Activated CD4-positive, alpha-beta T cell treated with anti-CD3 and anti-CD28 coated beads, Interleukin-2, amount 10 ng/mL, durations not matched to agents 24 days and 14 days (primary cell): Measurements from ENCODE around the gene NEU2. TPM values are rescaled to one million over a fixed set of nuclear protein-coding genes. Genes with fewer than 3 reads are reported as not detected.
"Not testable (repeated sequence)": the region's sequence is repeated elsewhere in the genome, so short reads cannot be mapped to it uniquely, and the experiment has no call there.

Experiments used
- DNase-seq: peaks from one replicate; pipeline ENCODE4 v3.0.0; 2022
- H3K27ac Mint-ChIP-seq: one replicate; pipeline ENCODE4 v1.8.0; 2022; ENCODE audit warnings: mild to moderate bottlenecking, mixed read lengths
- H3K27me3 Mint-ChIP-seq: one replicate; pipeline ENCODE4 v1.8.0; 2022; ENCODE audit warnings: mixed read lengths
- H3K36me3 Mint-ChIP-seq: one replicate; pipeline ENCODE4 v1.8.0; 2022; ENCODE audit warnings: low read depth, mild to moderate bottlenecking, mixed read lengths
- H3K4me1 Mint-ChIP-seq: one replicate; pipeline ENCODE4 v1.8.0; 2021; ENCODE audit warnings: mixed read lengths
- H3K4me3 Mint-ChIP-seq: one replicate; pipeline ENCODE4 v1.8.0; 2022; ENCODE audit warnings: mild to moderate bottlenecking, moderate library complexity, mixed read lengths
- H3K9me3 Mint-ChIP-seq: one replicate; pipeline ENCODE4 v1.8.0; 2021; ENCODE audit warnings: mixed read lengths
- intact Hi-C: fragments of 100-400 bp; cut with micrococcal nuclease; formaldehyde crosslinking; loops from one replicate; pipeline ENCODE4 v1.15.1; 2023
- total RNA-seq: library from RNA; stranded (reverse); gene quantifications from 2 replicates; pipeline ENCODE4 v1.2.3, GENCODE V29; 2022

Gene NEU2
- total RNA-seq, 1 donor from 2014 or later = not detected

DNA sequence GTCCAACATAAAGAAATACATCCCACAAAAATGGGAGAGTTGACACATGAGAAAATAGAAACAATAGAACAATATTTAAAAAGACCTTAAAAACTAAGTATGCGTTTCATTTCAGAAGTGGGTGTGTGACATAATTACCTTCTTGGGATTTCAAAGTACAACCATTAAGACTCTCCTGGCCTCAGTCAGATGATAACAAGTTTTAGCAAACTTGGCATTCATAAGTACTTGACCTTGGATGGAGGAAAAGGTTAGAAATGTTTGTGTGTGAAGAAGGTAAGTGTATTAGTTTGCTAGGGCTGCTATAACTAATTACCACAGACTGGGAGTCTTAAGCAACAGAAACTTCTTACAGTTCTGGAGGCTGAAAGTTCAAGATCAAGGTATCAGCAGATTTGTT is 14.5 kb upstream of the NEU2 start:
- H3K36me3 Mint-ChIP-seq = no peaks in the 10 kb centered on the region
- H3K27me3 Mint-ChIP-seq = peaks cover 2% of the 10 kb centered on the region
- H3K4me1 Mint-ChIP-seq = no peaks in the 10 kb centered on the region
- intact Hi-C loops = no loop called here
- no peak overlapping the region for H3K27ac Mint-ChIP-seq
- no peak overlapping the region for H3K4me3 Mint-ChIP-seq
- DNase-seq = no peak
- no peaks in the 10 kb centered on the region for H3K9me3 Mint-ChIP-seq

DNA sequence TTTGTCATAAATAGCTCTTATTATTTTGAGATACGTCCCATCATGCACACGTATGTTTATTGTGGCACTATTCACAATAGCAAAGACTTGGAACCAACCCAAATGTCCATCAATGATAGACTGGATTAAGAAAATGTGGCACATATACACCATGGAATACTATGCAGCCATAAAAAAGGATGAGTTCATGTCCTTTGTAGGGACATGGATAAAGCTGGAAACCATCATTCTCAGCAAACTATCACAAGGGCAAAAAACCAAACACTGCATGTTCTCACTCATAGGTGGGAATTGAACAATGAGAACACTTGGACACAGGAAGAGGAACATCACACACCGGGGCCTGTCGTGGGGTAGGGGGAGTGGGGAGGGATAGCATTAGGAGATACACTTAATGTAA is 12.9 kb upstream of the NEU2 start:
- H3K9me3 Mint-ChIP-seq, DNase-seq, intact Hi-C loops, H3K4me3 Mint-ChIP-seq, H3K4me1 Mint-ChIP-seq, H3K27me3 Mint-ChIP-seq, H3K36me3 Mint-ChIP-seq, H3K27ac Mint-ChIP-seq: not testable (repeated sequence)

DNA sequence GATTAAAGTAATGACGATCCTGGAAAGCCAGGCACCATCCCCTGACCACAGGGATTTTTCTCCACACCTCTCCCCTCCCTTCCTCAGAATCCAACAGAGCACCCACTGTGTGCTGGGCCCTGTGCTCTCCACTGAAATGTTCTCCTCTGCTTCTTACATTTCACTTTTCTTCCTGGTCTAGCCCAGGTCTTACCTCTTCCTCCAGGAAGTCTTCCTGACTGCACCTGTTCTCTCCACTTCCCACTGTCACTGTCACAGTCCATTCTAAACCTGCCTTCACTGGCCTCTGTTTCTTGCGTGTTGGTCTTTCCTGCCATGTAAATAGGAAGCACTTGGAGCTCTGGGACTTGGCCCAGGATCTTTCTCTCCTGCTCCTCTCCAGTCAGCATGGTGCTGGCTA is 12.0 kb upstream of the NEU2 start:
- Mint-ChIP-seq H3K27me3 (peaks cover 2% of the 10 kb centered on the region), H3K27ac (no peak overlapping the region), H3K36me3 (no peaks in the 10 kb centered on the region), H3K4me3 (no peak overlapping the region), H3K4me1 (no peaks in the 10 kb centered on the region), H3K9me3 (no peaks in the 10 kb centered on the region)
- intact Hi-C loops = no loop called here
- DNase-seq = no peak

DNA sequence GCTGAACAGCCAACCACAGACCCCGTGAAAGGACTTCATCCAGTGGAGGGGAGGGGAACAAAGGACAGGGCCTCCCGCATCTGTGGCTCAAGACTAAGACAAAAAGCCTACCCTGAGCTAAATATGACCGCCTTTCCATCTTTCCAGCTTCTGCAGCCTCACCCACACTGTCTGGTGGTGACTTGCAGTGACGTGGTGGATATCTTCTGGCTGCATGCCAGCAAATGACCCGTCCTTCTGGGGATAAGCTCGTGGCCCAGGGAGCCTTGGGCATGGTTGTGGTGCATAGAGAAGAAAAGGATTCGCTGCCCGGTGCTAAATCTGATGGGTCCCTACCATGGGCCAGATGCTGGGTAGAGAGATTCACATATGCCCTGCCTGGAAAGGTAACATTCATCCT is 10.7 kb upstream of the NEU2 start:
- no peak for DNase-seq
- intact Hi-C loops = no loop called here
- Mint-ChIP-seq H3K4me3 (no peak overlapping the region), H3K27me3 (peaks cover 2% of the 10 kb centered on the region), H3K4me1 (peaks cover 3% of the 10 kb centered on the region), H3K27ac (no peak overlapping the region), H3K9me3 (no peaks in the 10 kb centered on the region), H3K36me3 (no peaks in the 10 kb centered on the region)

DNA sequence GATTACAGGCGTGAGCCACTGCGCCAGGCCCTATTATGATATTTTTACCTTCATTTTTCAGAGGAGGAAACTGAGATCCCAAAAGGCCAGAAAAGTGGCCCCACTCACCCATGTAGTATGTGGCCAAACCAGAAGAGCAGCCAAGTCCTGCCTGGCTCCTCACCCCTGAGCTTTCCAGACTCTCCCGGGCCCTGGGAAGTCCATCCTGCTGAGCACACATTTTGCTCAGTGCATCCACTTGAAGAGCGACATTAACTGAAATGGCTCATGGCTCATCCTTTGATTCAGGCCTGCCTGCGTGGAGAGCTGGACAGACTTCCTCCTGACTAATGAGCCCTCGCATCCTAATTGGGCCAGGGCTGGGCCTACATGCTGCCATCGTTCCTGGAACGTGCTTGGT is 9.9 kb upstream of the NEU2 start:
- peaks cover 3% of the 10 kb centered on the region for H3K4me1 Mint-ChIP-seq
- H3K27ac Mint-ChIP-seq = no peak overlapping the region
- intact Hi-C loops = no loop called here
- H3K36me3 Mint-ChIP-seq = no peaks in the 10 kb centered on the region
- peaks cover 2% of the 10 kb centered on the region for H3K27me3 Mint-ChIP-seq
- no peak for DNase-seq
- no peaks in the 10 kb centered on the region for H3K9me3 Mint-ChIP-seq
- no peak overlapping the region for H3K4me3 Mint-ChIP-seq

DNA sequence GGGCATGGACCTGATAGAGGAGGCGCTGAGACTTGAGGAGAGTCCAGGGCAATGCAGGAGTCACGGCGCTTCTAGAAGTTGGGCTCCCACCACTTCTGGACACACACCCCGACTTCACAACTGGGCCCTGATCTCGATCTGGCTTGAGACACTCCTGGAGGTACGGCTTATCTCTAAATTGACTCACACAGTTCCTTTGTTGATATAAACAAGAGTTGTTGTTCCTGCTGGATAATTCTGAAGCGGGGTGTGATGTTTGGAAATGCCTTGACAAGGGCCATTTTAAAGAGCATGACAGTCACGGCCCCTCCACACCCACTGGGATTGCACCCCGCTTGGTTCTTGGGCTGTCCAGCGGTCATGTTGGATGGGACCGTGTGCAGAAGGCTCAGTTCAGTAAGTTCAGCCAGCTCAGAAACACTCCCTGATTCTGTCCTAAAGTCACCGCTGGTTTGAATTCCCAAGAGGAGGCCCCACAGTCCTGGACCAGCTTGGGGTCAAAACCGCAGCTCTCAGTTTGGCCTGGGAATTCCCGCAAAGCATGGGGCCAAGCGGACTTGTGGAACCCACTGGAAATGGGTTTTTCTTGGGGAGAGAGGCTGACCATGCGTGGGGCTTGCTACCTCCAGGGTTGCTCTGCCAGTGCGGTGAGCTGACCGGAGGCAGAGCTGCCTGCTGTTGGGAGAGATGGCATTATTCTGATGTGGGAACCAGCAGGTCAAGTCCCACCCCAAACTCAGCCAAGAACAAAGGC is 9.3 kb upstream of the NEU2 start:
- Mint-ChIP-seq H3K27me3 (peaks cover 1% of the 10 kb centered on the region), H3K36me3 (no peaks in the 10 kb centered on the region), H3K4me1 (peaks cover 3% of the 10 kb centered on the region), H3K9me3 (no peaks in the 10 kb centered on the region), H3K27ac (no peak overlapping the region), H3K4me3 (no peak overlapping the region)
- DNase-seq = no peak
- intact Hi-C loops = no loop called here

DNA sequence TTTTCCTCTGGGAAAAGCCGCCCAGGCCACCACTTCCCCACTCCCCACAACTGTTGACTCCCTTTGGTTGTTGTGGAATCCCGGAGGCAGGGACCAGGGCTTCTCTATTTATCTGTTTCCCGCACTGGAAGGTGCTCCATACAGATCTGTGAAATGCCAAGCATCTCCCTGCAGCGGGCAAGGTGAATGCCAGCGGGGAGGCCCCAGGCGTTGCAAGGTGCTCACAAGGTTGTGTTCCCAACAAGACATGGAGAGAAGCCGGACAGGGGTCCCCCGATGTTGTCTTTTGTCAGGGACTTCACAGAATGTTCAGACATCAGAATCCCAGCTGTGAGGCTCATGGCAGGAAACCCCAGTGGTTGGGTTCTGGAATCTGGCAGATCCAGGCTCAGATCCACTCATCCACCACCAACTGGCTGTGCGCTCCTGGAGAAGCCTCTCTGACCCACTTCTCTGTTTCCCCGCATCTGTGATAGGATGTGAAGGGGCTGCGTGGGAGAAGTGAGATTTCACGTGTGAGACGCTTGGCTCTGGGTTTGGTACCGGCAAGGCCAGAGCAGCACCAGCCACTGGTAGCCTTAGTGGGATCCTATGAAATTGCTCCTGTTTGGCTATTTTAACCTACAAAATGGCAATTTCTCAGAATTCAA is 8.6 kb upstream of the NEU2 start:
- no peaks in the 10 kb centered on the region for H3K27me3 Mint-ChIP-seq
- DNase-seq = no peak
- H3K36me3 Mint-ChIP-seq = no peaks in the 10 kb centered on the region
- H3K4me1 Mint-ChIP-seq = peaks cover 3% of the 10 kb centered on the region
- no peak overlapping the region for H3K4me3 Mint-ChIP-seq
- intact Hi-C loops = no loop called here
- no peak overlapping the region for H3K27ac Mint-ChIP-seq
- no peaks in the 10 kb centered on the region for H3K9me3 Mint-ChIP-seq

DNA sequence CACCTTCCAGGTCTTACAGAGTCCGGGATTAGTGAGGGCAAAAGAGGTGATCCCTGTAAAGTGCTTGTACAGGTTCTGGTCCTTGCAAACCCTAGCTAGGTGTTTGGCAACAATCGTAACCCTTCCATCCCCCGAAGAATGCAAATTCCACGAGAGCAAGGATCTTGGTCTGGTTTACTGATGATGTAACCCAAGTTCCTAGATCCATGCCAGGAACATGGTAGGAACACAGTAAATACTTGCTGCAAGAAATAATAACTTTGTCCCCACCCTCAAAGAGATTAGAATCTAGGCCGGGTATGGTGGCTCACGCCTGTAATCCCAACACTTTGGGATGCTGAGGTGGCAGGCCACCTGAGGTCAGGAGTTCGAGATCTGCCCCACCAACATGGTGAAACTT is 6.8 kb upstream of the NEU2 start:
- peaks cover 6% of the 10 kb centered on the region for H3K4me1 Mint-ChIP-seq
- no peaks in the 10 kb centered on the region for H3K36me3 Mint-ChIP-seq
- no peak for DNase-seq
- H3K4me3 Mint-ChIP-seq = no peak overlapping the region
- intact Hi-C loops = no loop called here
- H3K9me3 Mint-ChIP-seq = no peaks in the 10 kb centered on the region
- no peaks in the 10 kb centered on the region for H3K27me3 Mint-ChIP-seq
- H3K27ac Mint-ChIP-seq = no peak overlapping the region

DNA sequence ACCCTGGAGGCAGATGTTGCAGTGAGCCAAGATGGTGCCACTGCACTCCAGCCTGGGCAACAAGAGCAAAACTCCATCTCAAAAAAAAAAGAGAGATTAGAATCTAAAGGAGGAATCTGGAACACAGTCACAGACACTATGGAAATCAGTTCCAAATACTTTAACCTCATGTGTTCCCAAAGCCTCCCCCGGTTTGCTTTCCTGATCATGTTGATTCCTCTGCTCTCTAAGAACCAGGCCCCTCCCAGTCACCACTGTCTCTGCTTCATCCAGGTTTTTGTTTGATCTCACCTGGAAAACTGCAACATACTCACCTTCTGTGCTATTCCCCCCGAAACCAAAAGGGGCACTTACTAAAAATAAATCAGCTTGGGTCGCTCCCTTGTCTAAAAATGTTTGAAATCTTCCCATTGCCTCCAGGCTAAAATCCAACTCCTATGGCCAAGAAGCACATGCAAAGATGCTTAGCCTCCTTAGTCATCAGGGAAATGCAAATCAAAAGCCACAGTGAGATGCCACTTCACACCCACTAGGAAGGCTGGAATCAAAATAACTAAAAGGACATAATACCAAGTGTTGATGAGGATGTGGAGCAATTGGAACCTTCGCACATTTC is 6.2 kb upstream of the NEU2 start:
- Mint-ChIP-seq H3K9me3 (no peaks in the 10 kb centered on the region), H3K27ac (no peak overlapping the region), H3K4me1 (peaks cover 6% of the 10 kb centered on the region), H3K4me3 (no peak overlapping the region), H3K36me3 (no peaks in the 10 kb centered on the region), H3K27me3 (no peaks in the 10 kb centered on the region)
- no peak for DNase-seq
- intact Hi-C loops = no loop called here

DNA sequence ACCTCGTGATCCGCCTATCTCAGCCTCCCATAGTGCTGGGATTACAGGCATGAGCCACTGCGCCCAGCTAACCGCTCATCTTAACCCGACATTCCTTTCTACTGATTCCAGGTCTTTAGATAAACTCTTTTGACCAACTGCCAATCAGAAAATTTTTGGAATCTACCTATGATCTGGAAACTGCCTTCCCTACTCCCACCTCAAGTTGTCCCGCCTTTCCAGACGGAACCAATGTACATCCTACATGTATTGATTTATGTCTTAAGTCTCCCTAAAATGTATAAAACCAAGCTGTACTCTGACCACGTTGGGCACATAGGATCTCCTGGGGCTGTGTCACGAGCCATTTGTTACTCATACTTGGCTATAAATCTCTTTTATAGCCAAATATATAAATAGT is 3.2 kb upstream of the NEU2 start:
- intact Hi-C loops = no loop called here
- no peak for DNase-seq
- Mint-ChIP-seq H3K4me1 (peaks cover 6% of the 10 kb centered on the region), H3K27ac (no peak overlapping the region), H3K27me3 (no peaks in the 10 kb centered on the region), H3K36me3 (no peaks in the 10 kb centered on the region), H3K9me3 (no peaks in the 10 kb centered on the region), H3K4me3 (no peak overlapping the region)

DNA sequence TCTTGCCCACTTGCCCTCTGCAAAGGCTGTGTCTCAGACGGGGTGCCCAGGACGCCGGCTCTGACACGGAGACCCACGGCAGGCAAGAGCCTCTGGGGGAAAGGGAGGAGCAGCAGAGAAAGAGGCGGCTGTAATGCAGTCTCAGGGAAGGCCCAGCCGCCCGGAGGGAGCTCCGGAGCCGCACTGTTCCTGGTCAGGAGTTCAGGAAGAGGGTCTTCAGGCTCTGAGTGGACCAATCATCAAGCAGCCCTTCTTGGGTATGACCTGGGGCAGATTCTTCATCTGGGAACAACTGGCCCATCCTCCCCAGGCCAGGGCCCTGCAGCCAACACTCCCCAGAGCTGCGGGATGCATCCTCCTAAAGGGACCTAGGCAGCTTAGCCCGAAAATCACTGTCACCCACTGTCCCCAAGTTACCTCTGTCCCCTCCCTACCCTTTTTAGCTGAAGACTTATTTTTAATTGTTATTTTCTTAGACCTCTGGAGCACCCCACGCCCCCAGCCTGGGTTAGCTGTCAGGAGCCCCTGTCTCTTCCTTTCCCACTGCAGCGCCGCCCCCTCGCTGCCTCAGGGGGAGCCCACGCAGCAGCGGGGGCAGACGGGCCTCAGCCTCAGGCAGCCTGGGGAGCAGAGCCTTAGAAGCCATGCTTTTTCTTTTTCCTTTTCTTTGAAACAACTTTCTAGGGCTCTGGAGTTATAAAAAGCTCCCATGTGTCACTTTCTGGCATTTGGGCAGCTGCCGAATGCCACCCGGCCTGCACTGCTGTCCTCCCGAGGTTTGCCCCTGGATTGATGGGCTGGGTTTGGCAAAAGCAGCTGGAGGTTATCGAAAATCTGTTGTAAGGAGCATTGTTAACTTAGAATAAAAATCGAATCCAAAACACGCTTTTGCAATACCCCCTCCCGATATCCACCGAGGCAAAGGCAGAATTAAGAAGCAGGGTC is 644 bp upstream of the NEU2 start:
- H3K9me3 Mint-ChIP-seq = no peaks in the 10 kb centered on the region
- intact Hi-C loops = no loop called here
- no peaks in the 10 kb centered on the region for H3K27me3 Mint-ChIP-seq
- DNase-seq = no peak
- H3K4me1 Mint-ChIP-seq = peaks cover 3% of the 10 kb centered on the region
- H3K36me3 Mint-ChIP-seq = no peaks in the 10 kb centered on the region
- no peak overlapping the region for H3K4me3 Mint-ChIP-seq
- H3K27ac Mint-ChIP-seq = no peak overlapping the region

DNA sequence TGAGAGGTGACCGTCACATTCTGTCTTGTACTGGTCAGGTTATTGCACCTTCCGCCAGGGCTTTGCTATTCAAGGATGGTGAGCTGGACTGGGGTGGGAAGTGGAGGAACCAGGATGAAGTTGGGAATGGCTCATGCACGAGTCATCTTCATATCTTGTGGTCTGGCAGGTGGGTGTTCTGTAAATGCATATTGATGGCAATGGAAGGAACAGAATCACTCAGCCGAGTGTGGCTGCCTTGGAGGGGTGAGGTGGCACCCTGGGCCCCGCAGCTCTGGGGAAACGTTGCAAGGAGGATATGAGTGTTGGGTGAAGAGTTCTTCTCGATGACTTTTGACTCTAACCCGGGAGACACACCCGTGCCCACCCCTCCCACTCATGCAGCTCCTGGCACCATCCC is 1.2 kb downstream of the NEU2 start:
- DNase-seq = no peak
- intact Hi-C loops = no loop called here
- H3K27ac Mint-ChIP-seq = no peak overlapping the region
- no peaks in the 10 kb centered on the region for H3K27me3 Mint-ChIP-seq
- H3K4me1 Mint-ChIP-seq = peaks cover 3% of the 10 kb centered on the region
- H3K36me3 Mint-ChIP-seq = no peaks in the 10 kb centered on the region
- no peak overlapping the region for H3K4me3 Mint-ChIP-seq
- H3K9me3 Mint-ChIP-seq = no peaks in the 10 kb centered on the region

DNA sequence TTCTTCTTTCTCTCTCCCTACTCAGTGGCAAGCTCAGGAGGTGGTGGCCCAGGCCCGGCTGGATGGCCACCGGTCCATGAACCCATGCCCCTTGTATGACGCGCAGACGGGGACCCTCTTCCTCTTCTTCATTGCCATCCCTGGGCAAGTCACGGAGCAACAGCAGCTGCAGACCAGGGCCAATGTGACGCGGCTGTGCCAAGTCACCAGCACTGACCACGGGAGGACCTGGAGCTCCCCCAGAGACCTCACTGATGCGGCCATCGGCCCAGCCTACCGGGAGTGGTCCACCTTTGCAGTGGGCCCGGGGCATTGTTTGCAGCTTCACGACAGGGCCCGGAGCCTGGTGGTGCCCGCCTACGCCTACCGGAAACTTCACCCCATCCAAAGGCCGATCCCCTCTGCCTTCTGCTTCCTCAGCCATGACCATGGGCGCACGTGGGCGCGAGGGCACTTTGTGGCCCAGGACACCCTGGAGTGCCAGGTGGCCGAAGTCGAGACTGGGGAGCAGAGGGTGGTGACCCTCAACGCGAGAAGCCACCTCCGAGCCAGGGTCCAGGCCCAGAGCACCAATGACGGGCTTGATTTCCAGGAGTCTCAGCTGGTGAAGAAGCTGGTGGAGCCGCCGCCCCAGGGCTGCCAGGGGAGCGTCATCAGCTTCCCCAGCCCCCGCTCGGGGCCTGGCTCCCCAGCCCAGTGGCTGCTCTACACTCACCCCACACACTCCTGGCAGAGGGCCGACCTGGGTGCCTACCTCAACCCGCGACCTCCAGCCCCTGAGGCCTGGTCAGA is 1.8 kb downstream of the NEU2 start:
- Mint-ChIP-seq H3K4me3 (no peak overlapping the region), H3K4me1 (peaks cover 2% of the 10 kb centered on the region), H3K27me3 (no peaks in the 10 kb centered on the region), H3K9me3 (no peaks in the 10 kb centered on the region), H3K27ac (no peak overlapping the region), H3K36me3 (no peaks in the 10 kb centered on the region)
- DNase-seq = no peak
- intact Hi-C loops = no loop called here
